B cell (primary cell): ENCODE measurements around the gene NAB1. TPM values are rescaled to one million over a fixed set of nuclear protein-coding genes. Genes with fewer than 3 reads are reported as not detected.

Experiments
- ATAC-seq: fragments of 200-7000 bp; cut with Tn5 transposase; one replicate; pipeline ENCODE4 v1.10.0; 2021; ENCODE audit warnings: low read depth, mild to moderate bottlenecking, moderate number of reproducible peaks, moderate library complexity
- CTCF ChIA-PET: fragments of 350-600 bp; sonication (Branson Sonifier 250); formaldehyde crosslinking; loops from one replicate; lab custom pipeline; 2021; ENCODE audit warnings: antibody characterized with exemption, inconsistent platforms; lab: Charles Lee
- POLR2A ChIA-PET: fragments of 350-600 bp; sonication (Branson Sonifier 250); formaldehyde crosslinking; loops from one replicate; lab custom pipeline; 2021; ENCODE audit warnings: antibody characterized with exemption; lab: Charles Lee
- DNase-seq: peaks from one replicate; pipeline ENCODE4 v3.0.0; 2013
- H2AFZ ChIP-seq: 2 replicates; pipeline ENCODE4 v1.6.1; 2012; ENCODE audit warnings: mild to moderate bottlenecking, low read depth, low read length; ENCODE audit not compliant: insufficient read depth, poor library complexity, severe bottlenecking
- H3K27ac ChIP-seq, 2 donors: 1 replicate in 1 of 2; 2 replicates in 1 of 2; pipeline ENCODE4 v1.5.1; 2012 to 2013; ENCODE audit warnings: low read length in 2 of 2, mild to moderate bottlenecking in 2 of 2, moderate library complexity in 1 of 2
- H3K27me3 ChIP-seq, 4 experiments: fragments of 200-600 bp in 1 of 4; sonication (generic) in 1 of 4; replicated peaks in 1 of 4; 1 replicate in 2 of 4; 2 replicates in 2 of 4; pipeline versions ENCODE4 v1.6.1 to v1.7.0; 2013 to 2016; ENCODE audit warnings: low read length in 3 of 4, mild to moderate bottlenecking in 2 of 4, mixed read lengths in 1 of 4, moderate library complexity in 1 of 4; ENCODE audit not compliant: insufficient read depth in 4 of 4, control insufficient read depth in 3 of 4; ENCODE audit errors: control extremely low read depth in 1 of 4
- H3K36me3 ChIP-seq, 2 experiments: replicated peaks in 1 of 2; 1 replicate in 1 of 2; 2 replicates in 1 of 2; pipeline versions ENCODE4 v1.6.1 to v1.7.1; 2013; ENCODE audit warnings: low read length in 1 of 2; ENCODE audit not compliant: insufficient read depth in 2 of 2, control insufficient read depth in 1 of 2; ENCODE audit errors: control extremely low read depth in 1 of 2, extremely low read depth in 1 of 2
- H3K4me1 ChIP-seq, 2 donors: fragments of 200-600 bp in 1 of 2; sonication (generic) in 1 of 2; 1 replicate in 1 of 2; 2 replicates in 1 of 2; pipeline versions ENCODE4 v1.5.1 to v1.6.1; 2013 to 2017; ENCODE audit warnings: low read length in 2 of 2; ENCODE audit not compliant: control insufficient read depth in 2 of 2, insufficient read depth in 2 of 2
- H3K4me2 ChIP-seq: replicated peaks from 2 replicates; pipeline ENCODE3; 2012; ENCODE audit warnings: mild to moderate bottlenecking, low read depth, low read length; ENCODE audit not compliant: poor library complexity, severe bottlenecking
- H3K4me3 ChIP-seq, 5 experiments: fragments of 200-600 bp in 1 of 5; sonication (generic) in 1 of 5; 1 replicate in 3 of 5; 2 replicates in 2 of 5; pipeline versions ENCODE4 v1.5.1 to v1.7.0; 2011 to 2016; ENCODE audit warnings: low read length in 4 of 5, mild to moderate bottlenecking in 4 of 5, low read depth in 2 of 5, control low read depth in 1 of 5, moderate library complexity in 1 of 5; ENCODE audit not compliant: insufficient read depth in 1 of 5; ENCODE audit errors: control extremely low read depth in 1 of 5, extremely low read depth in 1 of 5
- H3K79me2 ChIP-seq: fragments of 200-600 bp; sonication (generic); one replicate; pipeline ENCODE4 v1.6.0; 2016; ENCODE audit warnings: low read length; ENCODE audit not compliant: control insufficient read depth, insufficient read depth
- H3K9ac ChIP-seq: fragments of 200-600 bp; sonication (generic); 2 replicates; pipeline ENCODE4 v1.6.1; 2017; ENCODE audit warnings: mild to moderate bottlenecking, low read length, moderate library complexity
- H3K9me3 ChIP-seq, 3 donors: one replicate each; pipeline versions ENCODE4 v1.6.1 to v1.7.1; 2013; ENCODE audit warnings: low read length in 2 of 3; ENCODE audit not compliant: control insufficient read depth in 2 of 3, insufficient read depth in 1 of 3; ENCODE audit errors: control extremely low read depth in 1 of 3
- H4K20me1 ChIP-seq: 2 replicates; pipeline ENCODE4 v1.6.0; 2012; ENCODE audit warnings: mild to moderate bottlenecking, low read length; ENCODE audit not compliant: insufficient read depth, control insufficient read depth, poor library complexity, severe bottlenecking
- H3K27ac Mint-ChIP-seq: one replicate; pipeline ENCODE4 v1.8.0; 2021; ENCODE audit warnings: mixed read lengths
- H3K27me3 Mint-ChIP-seq: one replicate; pipeline ENCODE4 v1.8.0; 2021; ENCODE audit warnings: mixed read lengths
- H3K4me1 Mint-ChIP-seq: one replicate; pipeline ENCODE4 v1.8.0; 2021; ENCODE audit warnings: mixed read lengths
- H3K4me3 Mint-ChIP-seq: one replicate; pipeline ENCODE4 v1.8.0; 2021; ENCODE audit warnings: mixed read lengths
- H3K9me3 Mint-ChIP-seq: one replicate; pipeline ENCODE4 v1.8.0; 2022; ENCODE audit warnings: mixed read lengths; ENCODE audit not compliant: insufficient read depth
- CTCF ChIP-seq: fragments of 200-600 bp; IDR thresholded peaks from one replicate; pipeline ENCODE4 v1.8.0; 2022; ENCODE audit warnings: antibody characterized with exemption, mild to moderate bottlenecking
- EZH2 ChIP-seq: IDR thresholded peaks from 2 replicates; pipeline ENCODE4 v1.6.1; 2012; ENCODE audit warnings: borderline replicate concordance, low read depth, mild to moderate bottlenecking, moderate library complexity, low read length; ENCODE audit not compliant: insufficient read depth, poor library complexity, severe bottlenecking
- WGBS: methylation state at CpG from one replicate; pipeline ENCODE4 v1.1.5; 2013; ENCODE audit warnings: missing lambda C conversion rate; ENCODE audit not compliant: insufficient coverage; 5-methylcytosine and 5-hydroxymethylcytosine counted together
- intact Hi-C: fragments of 100-400 bp; cut with micrococcal nuclease; formaldehyde crosslinking; loops from one replicate; pipeline ENCODE4 v1.10.0; 2022
- polyA plus RNA-seq: library from polyadenylated mRNA; depleted of rRNA; stranded (reverse); fragments of >200 nt; gene quantifications from 2 replicates; pipeline ENCODE4 v1.2.3, GENCODE V29; 2012
- total RNA-seq, 2 donors: library from RNA; stranded (reverse); fragments of 120-200 nt in 1 of 2; gene quantifications; 1 replicate in 1 of 2; 2 replicates in 1 of 2; pipeline versions ENCODE4 v1.2.3 to v1.2.4, GENCODE V29; 2013 to 2022

The NAB1 gene
- total and polyA plus RNA-seq, 2 donors (not counting 1 experiment from before 2014, with no cell fraction given) = 6.3 to 24.9 TPM

- Mint-ChIP-seq H3K4me1 (peaks cover 6% of the 10 kb centered on the region), H3K9me3 (no peaks in the 10 kb centered on the region), H3K27me3 (no peaks in the 10 kb centered on the region), H3K4me3 (no peak overlapping the region), H3K27ac (no peak overlapping the region)
- Histone ChIP-seq H3K4me2 (no peak overlapping the region), H4K20me1 (no peaks in the 10 kb centered on the region), H2AFZ (no peak overlapping the region), H3K9ac (no peak overlapping the region), H3K4me1 (no peaks in the 10 kb centered on the region), H3K27me3 (no peaks in the 10 kb centered on the region), H3K4me3 (no peak overlapping the region), H3K9me3 (no peaks in the 10 kb centered on the region), H3K27ac (no peak overlapping the region), H3K36me3 (no peaks in the 10 kb centered on the region), H3K79me2 (no peaks in the 10 kb centered on the region)
- ATAC-seq = no peak
- TF ChIP-seq EZH2 (no peak), CTCF (no peak)
- CTCF ChIA-PET = no interaction called here
- no CpG with 5 or more reads among the region's 1 CpG for WGBS
- intact Hi-C loops = no loop called here
- no peak for DNase-seq
- POLR2A ChIA-PET = no interaction called here
Measured at GRCh38 chr2:190720691-190721090, 71.8 kb downstream of the NAB1 start.

GRCh38 chr2:190722061-190722759, 73.3 kb downstream of the NAB1 start:
- no peak overlapping the region for H3K4me3 Mint-ChIP-seq
- Histone ChIP-seq H3K9ac (no peak overlapping the region), H2AFZ (no peak overlapping the region), H3K4me2 (no peak overlapping the region), H3K4me3 (no peak overlapping the region), H3K4me1 (no peaks in the 10 kb centered on the region), H3K9me3 (no peaks in the 10 kb centered on the region), H3K27ac (no peak overlapping the region), H3K36me3 (no peaks in the 10 kb centered on the region), H4K20me1 (no peaks in the 10 kb centered on the region), H3K27me3 (no peaks in the 10 kb centered on the region), H3K79me2 (no peaks in the 10 kb centered on the region)
- peaks cover 6% of the 10 kb centered on the region for H3K4me1 Mint-ChIP-seq
- 87% methylated on average over 3 of the region's 4 CpGs for WGBS
- ChIA-PET POLR2A (no interaction called here), CTCF (no interaction called here)
- H3K9me3 Mint-ChIP-seq = no peaks in the 10 kb centered on the region
- peaks cover 3% of the 10 kb centered on the region for H3K27me3 Mint-ChIP-seq
- DNase-seq (no peak), ATAC-seq (no peak)
- H3K27ac Mint-ChIP-seq = no peak overlapping the region
- intact Hi-C loops = no loop called here
- TF ChIP-seq CTCF = no peak
- no peak for TF ChIP-seq EZH2
